T-helper 2 cell treated with Interferon-gamma antibody and Interleukin-4, amounts not matched to agents 100 ng/mL and 5 ng/mL, for 36 hours (primary cell): ENCODE measurements around the gene MTRR. TPM values are rescaled to one million over a fixed set of nuclear protein-coding genes. Genes with fewer than 3 reads are reported as not detected.
"Not testable (repeated sequence)": the region's sequence is repeated elsewhere in the genome, so short reads cannot be mapped to it uniquely, and the experiment has no call there.

Experiments
- intact Hi-C: fragments of 100-400 bp; cut with micrococcal nuclease; formaldehyde crosslinking; loops from one replicate; pipeline ENCODE4 v1.15.1; 2023
- total RNA-seq: library from RNA; stranded (reverse); gene quantifications from 2 replicates; pipeline ENCODE4 v1.2.3, GENCODE V29; 2022

MTRR gene
- total RNA-seq, 1 donor from 2014 or later = 75.1 TPM

- intact Hi-C loops = loop anchor here (5.0 kb wide), 1 partner anchor 37 kb away; no protein-coding TSS in a partner anchor
These were observed 25.5 kb downstream of the MTRR start for GRCh38 chr5:7894439-7894838.

DNA sequence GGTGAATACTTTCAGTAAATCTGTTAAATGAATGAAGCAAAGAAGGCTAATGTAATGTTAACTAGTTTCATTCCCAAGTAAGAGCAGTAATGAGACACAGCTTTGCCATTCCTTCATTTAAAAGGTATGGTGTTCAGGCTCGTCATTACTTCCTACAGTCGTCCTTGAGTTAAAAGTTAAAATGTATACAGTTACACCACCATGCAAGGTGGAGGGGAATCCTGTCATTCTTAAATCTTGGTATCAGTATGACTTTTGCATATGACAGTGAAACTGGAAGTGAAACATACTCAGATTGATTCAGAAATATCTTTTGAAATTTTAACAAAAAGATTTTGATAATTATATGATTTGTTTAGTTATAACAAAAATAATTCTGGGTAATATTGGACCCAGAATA lies 25.9 kb downstream of the MTRR start:
- intact Hi-C loops = loop anchor here (5.0 kb wide), 1 partner anchor 38 kb away; no protein-coding TSS in a partner anchor

- intact Hi-C loops = no loop called here
These were observed 28.2 kb downstream of the MTRR start for GRCh38 chr5:7897014-7897600.

GRCh38 chr5:7902201-7902600 lies 33.3 kb downstream of the MTRR start:
- intact Hi-C loops = no loop called here

DNA sequence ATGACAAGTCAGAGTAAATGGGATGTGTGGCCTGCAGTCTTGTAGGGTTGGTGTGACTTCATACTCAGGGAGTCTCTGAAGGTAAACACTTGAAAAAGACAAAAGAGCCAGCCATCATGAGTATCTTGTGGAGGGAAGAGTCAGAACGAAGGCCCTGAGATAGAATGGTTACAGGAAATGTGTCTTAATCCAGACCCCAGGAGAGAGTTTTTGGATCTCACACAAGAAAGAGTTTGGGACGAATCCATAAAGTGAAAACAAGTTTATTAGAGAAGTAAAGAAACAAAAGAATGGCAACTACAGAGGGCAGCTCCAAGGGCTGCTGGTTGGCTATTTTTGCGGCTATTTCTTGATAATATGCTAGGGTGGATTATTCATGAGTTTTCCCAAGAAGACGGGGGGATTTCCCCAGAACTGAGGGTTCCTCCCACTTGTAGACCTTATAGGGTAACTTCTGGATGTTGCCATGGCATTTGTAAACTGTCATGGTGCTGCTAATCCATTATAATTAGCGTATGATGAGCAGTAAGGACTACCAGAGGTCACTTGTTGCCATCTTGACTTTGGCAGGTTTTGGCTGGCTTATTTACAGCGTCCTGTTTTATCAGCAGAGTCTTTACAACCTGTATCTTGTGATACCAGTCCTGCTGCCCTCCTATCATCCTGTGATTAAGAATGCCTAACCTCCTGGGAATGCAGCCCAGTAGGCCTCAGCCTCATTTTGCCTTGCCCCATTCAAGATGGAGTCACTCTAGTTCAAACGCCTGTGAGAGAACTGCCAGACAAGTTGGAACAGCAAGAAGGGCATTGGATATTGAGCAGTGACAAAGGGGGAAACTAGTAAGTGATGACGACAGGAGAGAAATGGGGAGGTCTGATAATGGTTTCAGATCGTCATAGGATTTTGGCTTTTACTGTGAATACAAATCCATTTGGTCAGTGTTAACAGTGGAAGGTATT lies 34.0 kb downstream of the MTRR start:
- intact Hi-C loops = no loop called here

DNA sequence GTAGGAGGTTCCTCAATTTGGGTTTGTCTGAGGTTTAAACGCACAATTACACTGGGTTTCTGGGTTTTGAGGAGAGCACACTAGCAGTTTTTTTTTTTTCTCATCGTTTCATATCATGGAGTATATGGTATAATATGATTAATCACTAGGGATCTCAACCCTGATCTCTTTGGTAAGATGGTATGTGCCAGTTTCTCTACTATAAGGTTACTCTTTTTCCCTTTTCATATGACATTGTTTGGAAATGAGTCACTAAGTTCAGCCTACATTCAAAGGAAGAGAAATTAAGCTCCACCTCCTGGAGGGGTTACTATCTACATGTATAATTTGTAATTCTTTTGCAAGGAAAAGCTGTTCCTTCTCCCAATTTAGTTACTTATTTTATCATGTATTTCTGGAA lies 35.2 kb downstream of the MTRR start:
- intact Hi-C loops = no loop called here

- intact Hi-C loops = no loop called here
These were observed 38.7 kb downstream of the MTRR start for GRCh38 chr5:7907612-7908011.

GRCh38 chr5:7908317-7908716 lies 39.4 kb downstream of the MTRR start:
- intact Hi-C loops = no loop called here

DNA sequence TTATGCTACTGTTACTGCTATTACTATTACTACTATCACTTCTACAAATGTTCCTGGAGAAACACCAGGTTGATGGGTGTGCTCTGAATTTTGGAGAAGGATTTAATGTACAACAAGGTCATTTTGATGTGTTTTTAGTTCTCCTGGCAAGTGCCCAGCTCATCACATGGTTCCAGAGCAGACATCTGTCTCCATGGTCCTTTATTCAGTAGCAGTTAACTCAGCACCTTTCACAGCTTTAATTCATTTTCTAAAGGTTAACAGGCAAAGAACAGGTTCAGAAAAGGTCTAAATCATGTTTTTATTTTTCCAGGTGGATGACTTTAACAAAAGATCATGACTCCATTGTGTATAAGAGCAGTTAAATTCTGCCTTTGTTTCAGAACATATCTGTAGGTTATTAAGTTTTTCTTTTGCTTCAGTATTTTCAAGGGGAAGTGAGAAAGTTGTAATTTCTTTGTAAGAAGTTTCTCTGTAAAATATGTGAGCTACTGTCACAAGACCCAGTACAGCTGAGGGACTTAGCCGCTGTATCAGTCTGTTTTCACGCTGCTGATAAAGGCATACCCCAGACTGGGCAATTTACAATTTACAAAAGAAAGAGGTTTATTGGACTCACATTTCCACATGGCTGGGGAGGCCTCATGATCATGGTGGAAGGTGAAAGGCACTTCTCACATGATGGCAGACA lies 41.9 kb downstream of the MTRR start:
- intact Hi-C loops = no loop called here

DNA sequence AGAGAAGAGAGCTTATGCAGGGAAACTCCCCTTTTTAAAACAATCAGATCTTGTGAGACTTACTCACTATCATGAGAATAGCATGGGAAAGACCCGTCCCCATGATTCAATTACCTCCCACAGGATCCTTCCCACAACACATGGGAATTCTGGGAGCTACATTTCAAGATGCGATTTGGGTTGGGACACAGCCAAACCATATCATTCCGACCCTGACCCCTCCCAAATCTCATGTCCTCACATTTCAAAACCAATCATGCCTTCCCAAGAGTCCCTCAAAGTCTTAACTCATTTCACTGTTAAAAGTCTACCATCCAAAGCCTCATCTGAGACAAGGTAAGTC lies 42.5 kb downstream of the MTRR start:
- intact Hi-C loops = not testable (repeated sequence)

GRCh38 chr5:7916171-7916804 lies 47.3 kb downstream of the MTRR start:
- intact Hi-C loops = no loop called here

- intact Hi-C loops = no loop called here
These were observed 48.5 kb downstream of the MTRR start for GRCh38 chr5:7917130-7918123.

- intact Hi-C loops = loop anchor here (2.0 to 5.0 kb wide), 2 partner anchors 1281 to 1616 kb away; no protein-coding TSS in a partner anchor
These were observed 57.2 kb downstream of the MTRR start for GRCh38 chr5:7925961-7926695.

GRCh38 chr5:7926720-7927119 lies 57.8 kb downstream of the MTRR start:
- intact Hi-C loops = loop anchor here (2.0 to 5.0 kb wide), 2 partner anchors 1280 to 1616 kb away; no protein-coding TSS in a partner anchor

- intact Hi-C loops = loop anchor here (2.0 to 5.0 kb wide), 2 partner anchors 1279 to 1615 kb away; no protein-coding TSS in a partner anchor
These were observed 58.8 kb downstream of the MTRR start for GRCh38 chr5:7927466-7928375.

DNA sequence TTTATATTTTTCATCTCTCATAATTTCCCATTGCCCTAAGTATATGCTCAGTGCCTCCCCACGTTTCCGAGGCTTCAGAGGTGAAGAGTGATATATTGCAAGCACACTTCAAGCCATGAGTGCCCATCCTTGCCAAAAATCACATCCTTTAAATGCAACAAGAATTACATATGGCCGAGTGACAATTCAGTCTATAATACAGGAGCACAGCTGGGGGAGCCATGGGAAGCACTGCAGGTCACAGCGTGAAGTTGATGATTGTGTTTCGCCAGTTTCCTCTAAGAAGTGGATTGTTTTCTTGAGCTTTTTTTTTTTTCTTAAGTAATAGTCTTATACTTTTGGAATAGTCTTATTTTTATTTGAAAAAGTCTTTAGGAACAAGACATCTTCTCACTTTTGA lies 61.1 kb downstream of the MTRR start:
- intact Hi-C loops = no loop called here

- intact Hi-C loops = no loop called here
These were observed 72.7 kb downstream of the MTRR start for GRCh38 chr5:7941692-7942091.

DNA sequence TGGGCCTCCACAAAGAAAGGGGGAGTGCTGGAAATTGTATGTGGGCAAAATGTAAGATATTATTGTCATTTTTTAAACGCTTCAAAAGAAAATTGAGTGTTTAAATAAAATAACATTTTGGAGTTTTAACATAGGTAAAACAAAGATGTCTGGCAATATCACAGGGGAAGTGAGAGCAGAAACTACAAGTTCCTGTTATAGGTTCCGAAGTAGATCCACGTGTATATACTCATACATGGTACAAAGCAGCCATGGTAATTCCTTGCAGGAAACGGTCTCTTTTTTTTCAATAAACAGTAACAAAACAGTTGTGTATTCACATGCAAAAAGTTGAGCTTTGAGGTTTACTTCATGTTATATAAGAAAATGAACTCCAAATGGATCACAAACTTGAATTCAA lies 78.4 kb downstream of the MTRR start:
- intact Hi-C loops = no loop called here
